Endothelial cell of umbilical vein (primary cell): ENCODE results near the gene CRTAP. TPM values are rescaled to one million over a fixed set of nuclear protein-coding genes. Genes with fewer than 3 reads are reported as not detected.
"Not testable (repeated sequence)": the region's sequence is repeated elsewhere in the genome, so short reads cannot be mapped to it uniquely, and the experiment has no call there.

ENCODE experiments used
- BruUV-seq: library from RNA; stranded (reverse); fragments of 400-500 nt; replicated peaks from 2 replicates; lab custom pipeline; 2021; lab: Mats Ljungman, UMichigan
- CTCF ChIA-PET: fragments of 300-600, 350-600 bp; sonication (Branson Sonifier 250); formaldehyde crosslinking; loops from one replicate; lab custom pipeline; 2021; ENCODE audit warnings: antibody characterized with exemption, inconsistent platforms; lab: Charles Lee
- POLR2A ChIA-PET: fragments of 300-600, 350-600 bp; sonication (Branson Sonifier 250); formaldehyde crosslinking; loops from one replicate; lab custom pipeline; 2021; ENCODE audit warnings: antibody characterized with exemption, inconsistent platforms; lab: Charles Lee
- DNase-seq: peaks from one replicate; pipeline ENCODE4 v3.0.0-alpha.2; 2011; ENCODE audit warnings: low read depth, low spot score
- FAIRE-seq: peaks from 2 replicates; lab custom pipeline; 2011; peaks lifted over from hg19 to GRCh38; lab: Jason Lieb, UNC
- H2AFZ ChIP-seq: 2 replicates; pipeline ENCODE4 v1.6.0; 2012; ENCODE audit warnings: low read depth, low read length, control low read depth, inconsistent platforms
- H3K27ac ChIP-seq: 2 replicates; pipeline ENCODE4 v1.5.1; 2011; ENCODE audit warnings: low read depth, mild to moderate bottlenecking, control low read depth, low read length, moderate library complexity; ENCODE audit not compliant: insufficient read depth
- H3K27me3 ChIP-seq, 2 experiments: 2 replicates each; pipeline versions ENCODE4 v1.6.0 to v1.6.1; 2011; ENCODE audit warnings: low read length in 2 of 2, mixed read lengths in 1 of 2; ENCODE audit not compliant: control insufficient read depth in 2 of 2, insufficient read depth in 2 of 2
- H3K36me3 ChIP-seq, 2 experiments: 2 replicates in 1 of 2; 3 replicates in 1 of 2; pipeline ENCODE4 v1.5.1; 2011; ENCODE audit warnings: low read length in 2 of 2, mild to moderate bottlenecking in 1 of 2, moderate library complexity in 1 of 2; ENCODE audit not compliant: control insufficient read depth in 2 of 2, insufficient read depth in 2 of 2; ENCODE audit errors: extremely low read depth in 1 of 2
- H3K4me1 ChIP-seq: 3 replicates; pipeline ENCODE4 v1.5.1; 2011; ENCODE audit warnings: mild to moderate bottlenecking, low read length; ENCODE audit not compliant: control insufficient read depth, insufficient read depth; ENCODE audit errors: extremely low read depth
- H3K4me2 ChIP-seq: 2 replicates; pipeline ENCODE4 v1.6.1; 2011; ENCODE audit warnings: low read length, control low read depth, mixed read lengths; ENCODE audit not compliant: insufficient read depth
- H3K4me3 ChIP-seq, 3 experiments: fragments of 200-600 bp in 1 of 3; sonication (generic), shearing (Covaris generic) in 1 of 3; replicated peaks in 1 of 3; 2 replicates each; pipeline ENCODE4 v1.5.1; 2011 to 2016; ENCODE audit warnings: control low read depth in 3 of 3, low read length in 3 of 3, mild to moderate bottlenecking in 2 of 3, inconsistent platforms in 1 of 3, low read depth in 1 of 3, moderate library complexity in 1 of 3; ENCODE audit not compliant: insufficient read depth in 1 of 3
- H3K79me2 ChIP-seq: 2 replicates; pipeline ENCODE4 v1.6.0; 2012; ENCODE audit warnings: low read length, inconsistent platforms; ENCODE audit not compliant: control insufficient read depth, insufficient read depth
- H3K9ac ChIP-seq: replicated peaks from 2 replicates; pipeline ENCODE3; 2011; ENCODE audit warnings: low read length, control low read depth; ENCODE audit not compliant: insufficient read depth; ENCODE audit errors: extremely low read depth
- H3K9me1 ChIP-seq: replicated peaks from 3 replicates; pipeline ENCODE4 v1.6.0; 2011; ENCODE audit warnings: mild to moderate bottlenecking, low read length; ENCODE audit not compliant: control insufficient read depth, insufficient read depth; ENCODE audit errors: extremely low read depth
- H3K9me3 ChIP-seq: replicated peaks from 2 replicates; pipeline ENCODE4 v1.5.1; 2012; ENCODE audit warnings: low read length, inconsistent platforms; ENCODE audit not compliant: control insufficient read depth, insufficient read depth
- H4K20me1 ChIP-seq: replicated peaks from 2 replicates; pipeline ENCODE3; 2011; ENCODE audit warnings: mild to moderate bottlenecking, low read length; ENCODE audit not compliant: control insufficient read depth, insufficient read depth; ENCODE audit errors: extremely low read depth
- CTCF ChIP-seq, 2 donors: IDR thresholded peaks; 1 replicate in 1 of 2; 2 replicates in 1 of 2; pipeline ENCODE4 v1.5.1; 2011; ENCODE audit warnings: low read length in 2 of 2, mild to moderate bottlenecking in 2 of 2, moderate library complexity in 2 of 2, control low read depth in 1 of 2, inconsistent platforms in 1 of 2, low read depth in 1 of 2; ENCODE audit not compliant: insufficient read depth in 1 of 2; ENCODE audit errors: extremely low read depth in 1 of 2
- EZH2 ChIP-seq: IDR thresholded peaks from 2 replicates; pipeline ENCODE4 v1.6.1; 2012; ENCODE audit warnings: borderline replicate concordance, low read depth, mild to moderate bottlenecking, moderate library complexity, low read length, inconsistent platforms; ENCODE audit not compliant: severe bottlenecking
- FOS ChIP-seq: IDR thresholded peaks from 2 replicates; pipeline ENCODE4 v1.6.1; 2011; ENCODE audit warnings: mild to moderate bottlenecking, low read length, moderate library complexity, borderline replicate concordance; ENCODE audit not compliant: insufficient read depth
- GATA2 ChIP-seq: IDR thresholded peaks from 2 replicates; pipeline ENCODE4 v1.7.0; 2011; ENCODE audit warnings: low read depth, mild to moderate bottlenecking, moderate library complexity, mixed read lengths, low read length; ENCODE audit not compliant: insufficient read length, insufficient read depth
- JUN ChIP-seq: IDR thresholded peaks from 2 replicates; pipeline ENCODE4 v1.6.1; 2011; ENCODE audit warnings: borderline replicate concordance, low read depth; ENCODE audit not compliant: insufficient read length, insufficient read depth
- MYC ChIP-seq: IDR thresholded peaks from one replicate; pipeline ENCODE4 v1.6.1; 2011; ENCODE audit warnings: mild to moderate bottlenecking, low read depth, low read length
- POLR2A ChIP-seq: IDR thresholded peaks from 2 replicates; pipeline ENCODE4 v1.6.1; 2012; ENCODE audit warnings: low read depth, mild to moderate bottlenecking, control low read depth, low read length
- POLR2AphosphoS5 ChIP-seq: IDR thresholded peaks from 2 replicates; pipeline ENCODE4 v1.6.1; 2012; ENCODE audit warnings: low read depth, mild to moderate bottlenecking, control low read depth, low read length, moderate library complexity; ENCODE audit not compliant: insufficient read depth
- dilution Hi-C: fragments of 300-500 bp; cut with MboI; formaldehyde crosslinking; loops from one replicate; pipeline ENCODE4 v1.15.0; 2019; ENCODE audit warnings: low sequenced_read_pairs; ENCODE audit not compliant: extremely low pct_ligation_motif_present
- intact Hi-C: fragments of 100-400 bp; cut with micrococcal nuclease; formaldehyde crosslinking; loops from one replicate; pipeline ENCODE4 v1.10.0; 2022
- polyA plus RNA-seq, 4 experiments: library from polyadenylated mRNA; depleted of rRNA in 3 of 4; stranded (reverse) in 3 of 4; unstranded in 1 of 4; fragments of >200 nt; gene quantifications; 2 replicates each; pipeline versions ENCODE4 v1.2.1 to v1.2.3, GENCODE V29; 2011 to 2012; ENCODE audit warnings: missing spikeins in 1 of 4
- total RNA-seq: library from RNA; stranded (reverse); gene quantifications from 2 replicates; pipeline ENCODE4 v1.2.3, GENCODE V29; 2021
- TF ChIP-seq, protein P1 (sequence below): IDR thresholded peaks from 2 replicates; pipeline ENCODE4 v1.6.1; 2011; ENCODE audit not compliant: insufficient read depth, insufficient read length

CRTAP gene
- total and polyA plus RNA-seq, 2 donors (not counting 3 experiments of a cell fraction or from before 2014, with no cell fraction given), result 204 to 213 TPM

GRCh38 chr3:33159981-33160380 is 46.2 kb downstream of the CRTAP start:
- no peak for TF ChIP-seq EZH2
- no peak for TF ChIP-seq POLR2AphosphoS5
- TF ChIP-seq CTCF (IDR thresholded peaks at IDR 0.05; ENCODE audit: extremely low read depth in 1 of 2, insufficient read depth in 1 of 2, low read depth in 1 of 2, low read length in 2 of 2), result no peak
- TF ChIP-seq, protein P1, sequence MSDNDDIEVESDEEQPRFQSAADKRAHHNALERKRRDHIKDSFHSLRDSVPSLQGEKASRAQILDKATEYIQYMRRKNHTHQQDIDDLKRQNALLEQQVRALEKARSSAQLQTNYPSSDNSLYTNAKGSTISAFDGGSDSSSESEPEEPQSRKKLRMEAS, result no peak
- no peak for TF ChIP-seq POLR2A
- TF ChIP-seq MYC, result no peak
- TF ChIP-seq FOS, result no peak
- TF ChIP-seq JUN, result no peak
- no peak for TF ChIP-seq GATA2
- Histone ChIP-seq H3K27me3 (no peaks in the 10 kb centered on the region), H3K4me3 (no peak overlapping the region), H3K9me3 (no peaks in the 10 kb centered on the region), H3K9ac (no peak overlapping the region), H3K9me1 (no peaks in the 10 kb centered on the region), H4K20me1 (no peaks in the 10 kb centered on the region), H3K4me1 (no peaks in the 10 kb centered on the region), H3K36me3 (no peaks in the 10 kb centered on the region), H3K27ac (no peak overlapping the region), H2AFZ (no peak overlapping the region), H3K4me2 (no peak overlapping the region), H3K79me2 (no peaks in the 10 kb centered on the region)
- CTCF ChIA-PET, result no interaction called here
- intact Hi-C loops (no loop called here), dilution Hi-C loops (no loop called here)
- no TSS peak for BruUV-seq
- POLR2A ChIA-PET, result no interaction called here
- no peak for DNase-seq
- peak; percentile 26 for FAIRE-seq

GRCh38 chr3:33162621-33163020 is 48.8 kb downstream of the CRTAP start:
- DNase-seq, H2AFZ ChIP-seq, H3K79me2 ChIP-seq, H4K20me1 ChIP-seq, H3K4me3 ChIP-seq, BruUV-seq, H3K27ac ChIP-seq, H3K36me3 ChIP-seq, FAIRE-seq, dilution Hi-C loops, intact Hi-C loops, H3K9me3 ChIP-seq, H3K4me2 ChIP-seq, CTCF ChIA-PET, H3K4me1 ChIP-seq, POLR2A ChIA-PET, H3K9me1 ChIP-seq, H3K27me3 ChIP-seq, H3K9ac ChIP-seq: not testable (repeated sequence)
